ENCODE measurements around the gene KCTD13. TPM values are rescaled to one million over a fixed set of nuclear protein-coding genes. Genes with fewer than 3 reads are reported as not detected.

The KCTD13 gene
- total and polyA plus RNA-seq, 10 of the 15 experiments (the other 5 are each of a cell fraction or from before 2014, with no cell fraction given): 3.3 to 29.2 (median 12.5) TPM

DNA sequence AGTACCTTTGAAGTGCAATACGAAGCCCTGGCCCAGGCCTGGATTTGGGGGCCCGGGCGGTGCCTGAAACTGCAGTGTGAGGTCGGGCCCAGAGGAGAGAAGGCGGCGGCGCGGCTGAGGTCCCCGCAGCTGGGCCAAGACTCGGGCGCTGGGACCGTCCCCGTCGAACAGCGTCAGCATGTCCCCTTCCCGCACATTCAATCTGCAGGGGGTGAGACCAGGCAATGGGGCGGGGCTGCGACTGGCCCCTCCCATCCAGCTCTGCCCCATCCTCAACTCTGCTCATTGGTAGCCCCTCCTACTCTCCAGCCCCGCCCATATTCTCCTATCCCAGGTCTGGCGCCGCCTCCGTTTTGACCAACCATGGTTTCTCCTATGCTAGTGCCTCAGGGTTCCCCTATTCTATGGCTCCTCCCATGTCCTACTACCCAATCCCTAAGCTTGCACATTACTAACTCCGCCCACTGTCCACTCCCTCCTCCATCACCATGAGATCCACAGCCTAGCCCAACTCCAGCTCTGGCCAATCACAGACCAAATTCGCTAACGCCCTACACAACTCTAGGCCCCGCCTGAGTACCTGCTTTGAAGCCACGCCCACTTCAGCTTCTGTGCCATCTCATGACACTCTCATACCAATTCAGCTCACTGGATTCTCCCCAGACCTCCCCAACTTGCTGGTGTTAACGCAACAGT lies 48.6 kb downstream of the KCTD13 start:
- Histone ChIP-seq H3K27me3 (replicated peaks in 1 of 2; ENCODE audit: control insufficient read depth in 2 of 2, insufficient read depth in 2 of 2, low read length in 1 of 2) (peaks cover 4 to 5% of the 10 kb centered on the region in 2 experiments; a peak in 3 of 4 replicates), H3K4me2 (ENCODE audit: control insufficient read depth, insufficient read depth) (no peak overlapping the region; the same call in 1 of the 2 replicates), H4K20me1 (ENCODE audit: control insufficient read depth, insufficient read depth) (no peaks in the 10 kb centered on the region), H3K4me1 (ENCODE audit: control insufficient read depth, insufficient read depth, low read length) (no peaks in the 10 kb centered on the region), H3K4me3 (no peak overlapping the region), H3K79me2 (ENCODE audit: control insufficient read depth, insufficient read depth, low read length) (no peaks in the 10 kb centered on the region), H3K27ac (ENCODE audit: control insufficient read depth, insufficient read depth) (no peak overlapping the region), H3K9ac (ENCODE audit: control insufficient read depth, insufficient read depth, low read length) (no peak overlapping the region), H3K36me3 (ENCODE audit: control insufficient read depth in 2 of 2, insufficient read depth in 2 of 2, low read length in 1 of 2) (no peaks in the 10 kb centered on the region), H2AFZ (ENCODE audit: control insufficient read depth, low read depth, low read length) (no peak overlapping the region), H3K9me3 (replicated peaks; ENCODE audit: control insufficient read depth, insufficient read depth, low read length) (no peaks in the 10 kb centered on the region)
- in situ Hi-C loops (cut with MboI) (no loop called here), intact Hi-C loops (cut with micrococcal nuclease; ENCODE audit: unreplicated experiment) (no loop called here)
- WGBS (ENCODE audit: insufficient coverage, insufficient replicate concordance, low lambda C conversion rate, missing lambda C conversion rate): 29% methylated on average over 28 of the region's 28 CpGs
- ChIA-PET RAD21 (ENCODE audit: unreplicated experiment) (no interaction called here), POLR2A (no interaction called here), SMC1A (ENCODE audit: uncharacterized antibody, unreplicated experiment) (interaction anchor here (1.2 kb wide), 1 partner anchor 85 kb away, joined by 3 read pairs; no protein-coding TSS in a partner anchor), CTCF (interaction anchor here (1.0 kb wide), 1 partner anchor 178 kb away, joined by 4 read pairs; no protein-coding TSS in a partner anchor)
- peak; percentile 95 for ATAC-seq
- FAIRE-seq: no peak
- peak; percentile 40 for DNase-seq (ENCODE audit: low read depth, low spot score)
- BruUV-seq (replicated peaks): no TSS peak
- no peak for TF ChIP-seq ZSCAN29 (IDR thresholded peaks at IDR 0.05)
- no peak for TF ChIP-seq ZNF24 (IDR thresholded peaks at IDR 0.05)
- TF ChIP-seq, protein P1, sequence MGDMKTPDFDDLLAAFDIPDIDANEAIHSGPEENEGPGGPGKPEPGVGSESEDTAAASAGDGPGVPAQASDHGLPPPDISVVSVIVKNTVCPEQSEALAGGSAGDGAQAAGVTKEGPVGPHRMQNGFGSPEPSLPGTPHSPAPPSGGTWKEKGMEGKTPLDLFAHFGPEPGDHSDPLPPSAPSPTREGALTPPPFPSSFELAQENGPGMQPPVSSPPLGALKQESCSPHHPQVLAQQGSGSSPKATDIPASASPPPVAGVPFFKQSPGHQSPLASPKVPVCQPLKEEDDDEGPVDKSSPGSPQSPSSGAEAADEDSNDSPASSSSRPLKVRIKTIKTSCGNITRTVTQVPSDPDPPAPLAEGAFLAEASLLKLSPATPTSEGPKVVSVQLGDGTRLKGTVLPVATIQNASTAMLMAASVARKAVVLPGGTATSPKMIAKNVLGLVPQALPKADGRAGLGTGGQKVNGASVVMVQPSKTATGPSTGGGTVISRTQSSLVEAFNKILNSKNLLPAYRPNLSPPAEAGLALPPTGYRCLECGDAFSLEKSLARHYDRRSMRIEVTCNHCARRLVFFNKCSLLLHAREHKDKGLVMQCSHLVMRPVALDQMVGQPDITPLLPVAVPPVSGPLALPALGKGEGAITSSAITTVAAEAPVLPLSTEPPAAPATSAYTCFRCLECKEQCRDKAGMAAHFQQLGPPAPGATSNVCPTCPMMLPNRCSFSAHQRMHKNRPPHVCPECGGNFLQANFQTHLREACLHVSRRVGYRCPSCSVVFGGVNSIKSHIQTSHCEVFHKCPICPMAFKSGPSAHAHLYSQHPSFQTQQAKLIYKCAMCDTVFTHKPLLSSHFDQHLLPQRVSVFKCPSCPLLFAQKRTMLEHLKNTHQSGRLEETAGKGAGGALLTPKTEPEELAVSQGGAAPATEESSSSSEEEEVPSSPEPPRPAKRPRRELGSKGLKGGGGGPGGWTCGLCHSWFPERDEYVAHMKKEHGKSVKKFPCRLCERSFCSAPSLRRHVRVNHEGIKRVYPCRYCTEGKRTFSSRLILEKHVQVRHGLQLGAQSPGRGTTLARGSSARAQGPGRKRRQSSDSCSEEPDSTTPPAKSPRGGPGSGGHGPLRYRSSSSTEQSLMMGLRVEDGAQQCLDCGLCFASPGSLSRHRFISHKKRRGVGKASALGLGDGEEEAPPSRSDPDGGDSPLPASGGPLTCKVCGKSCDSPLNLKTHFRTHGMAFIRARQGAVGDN (IDR thresholded peaks at IDR 0.05): no peak
- TF ChIP-seq, protein P2, sequence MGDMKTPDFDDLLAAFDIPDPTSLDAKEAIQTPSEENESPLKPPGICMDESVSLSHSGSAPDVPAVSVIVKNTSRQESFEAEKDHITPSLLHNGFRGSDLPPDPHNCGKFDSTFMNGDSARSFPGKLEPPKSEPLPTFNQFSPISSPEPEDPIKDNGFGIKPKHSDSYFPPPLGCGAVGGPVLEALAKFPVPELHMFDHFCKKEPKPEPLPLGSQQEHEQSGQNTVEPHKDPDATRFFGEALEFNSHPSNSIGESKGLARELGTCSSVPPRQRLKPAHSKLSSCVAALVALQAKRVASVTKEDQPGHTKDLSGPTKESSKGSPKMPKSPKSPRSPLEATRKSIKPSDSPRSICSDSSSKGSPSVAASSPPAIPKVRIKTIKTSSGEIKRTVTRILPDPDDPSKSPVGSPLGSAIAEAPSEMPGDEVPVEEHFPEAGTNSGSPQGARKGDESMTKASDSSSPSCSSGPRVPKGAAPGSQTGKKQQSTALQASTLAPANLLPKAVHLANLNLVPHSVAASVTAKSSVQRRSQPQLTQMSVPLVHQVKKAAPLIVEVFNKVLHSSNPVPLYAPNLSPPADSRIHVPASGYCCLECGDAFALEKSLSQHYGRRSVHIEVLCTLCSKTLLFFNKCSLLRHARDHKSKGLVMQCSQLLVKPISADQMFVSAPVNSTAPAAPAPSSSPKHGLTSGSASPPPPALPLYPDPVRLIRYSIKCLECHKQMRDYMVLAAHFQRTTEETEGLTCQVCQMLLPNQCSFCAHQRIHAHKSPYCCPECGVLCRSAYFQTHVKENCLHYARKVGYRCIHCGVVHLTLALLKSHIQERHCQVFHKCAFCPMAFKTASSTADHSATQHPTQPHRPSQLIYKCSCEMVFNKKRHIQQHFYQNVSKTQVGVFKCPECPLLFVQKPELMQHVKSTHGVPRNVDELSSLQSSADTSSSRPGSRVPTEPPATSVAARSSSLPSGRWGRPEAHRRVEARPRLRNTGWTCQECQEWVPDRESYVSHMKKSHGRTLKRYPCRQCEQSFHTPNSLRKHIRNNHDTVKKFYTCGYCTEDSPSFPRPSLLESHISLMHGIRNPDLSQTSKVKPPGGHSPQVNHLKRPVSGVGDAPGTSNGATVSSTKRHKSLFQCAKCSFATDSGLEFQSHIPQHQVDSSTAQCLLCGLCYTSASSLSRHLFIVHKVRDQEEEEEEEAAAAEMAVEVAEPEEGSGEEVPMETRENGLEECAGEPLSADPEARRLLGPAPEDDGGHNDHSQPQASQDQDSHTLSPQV (IDR thresholded peaks at IDR 0.05): no peak
- TF ChIP-seq, protein P3, sequence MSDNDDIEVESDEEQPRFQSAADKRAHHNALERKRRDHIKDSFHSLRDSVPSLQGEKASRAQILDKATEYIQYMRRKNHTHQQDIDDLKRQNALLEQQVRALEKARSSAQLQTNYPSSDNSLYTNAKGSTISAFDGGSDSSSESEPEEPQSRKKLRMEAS (IDR thresholded peaks at IDR 0.05; ENCODE audit: low read depth, low read length): no peak
- TF ChIP-seq, protein P4, sequence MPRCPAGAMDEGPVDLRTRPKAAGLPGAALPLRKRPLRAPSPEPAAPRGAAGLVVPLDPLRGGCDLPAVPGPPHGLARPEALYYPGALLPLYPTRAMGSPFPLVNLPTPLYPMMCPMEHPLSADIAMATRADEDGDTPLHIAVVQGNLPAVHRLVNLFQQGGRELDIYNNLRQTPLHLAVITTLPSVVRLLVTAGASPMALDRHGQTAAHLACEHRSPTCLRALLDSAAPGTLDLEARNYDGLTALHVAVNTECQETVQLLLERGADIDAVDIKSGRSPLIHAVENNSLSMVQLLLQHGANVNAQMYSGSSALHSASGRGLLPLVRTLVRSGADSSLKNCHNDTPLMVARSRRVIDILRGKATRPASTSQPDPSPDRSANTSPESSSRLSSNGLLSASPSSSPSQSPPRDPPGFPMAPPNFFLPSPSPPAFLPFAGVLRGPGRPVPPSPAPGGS (IDR thresholded peaks at IDR 0.05; ENCODE audit: borderline replicate concordance, insufficient read depth, low read depth, low read length, poor library complexity, severe bottlenecking): no peak
- no peak for TF ChIP-seq LARP7 (IDR thresholded peaks at IDR 0.05)
- TF ChIP-seq KAT2A (conservative IDR thresholded peaks at IDR 0.05; ENCODE audit: control insufficient read depth, low read depth, low read length): no peak
- no peak for TF ChIP-seq NFXL1 (IDR thresholded peaks at IDR 0.05; ENCODE audit: borderline replicate concordance)
- TF ChIP-seq STAT3 (IDR thresholded peaks at IDR 0.05; ENCODE audit: low read depth, low read length): no peak
- no peak for TF ChIP-seq NFIC (IDR thresholded peaks at IDR 0.05; ENCODE audit: low read depth, low read length)
- no peak for TF ChIP-seq JUNB (IDR thresholded peaks at IDR 0.05)
- TF ChIP-seq MXI1 (IDR thresholded peaks at IDR 0.05; ENCODE audit: low read depth, low read length): no peak
- TF ChIP-seq TCF3 (IDR thresholded peaks at IDR 0.05; ENCODE audit: borderline replicate concordance, insufficient read depth, low read depth, low read length): no peak

Data from GM12878 (cell line).